Mesenchymal stem cell (in vitro differentiated cells and primary cell): ENCODE data around the gene CSTPP1.

Experiments used
- DNase-seq: peaks from one replicate; pipeline ENCODE4 v3.0.0-alpha.2; 2013
- H2AFZ ChIP-seq: one replicate; pipeline ENCODE4 v1.6.1; 2013; ENCODE audit warnings: low read depth, mild to moderate bottlenecking, control low read depth, inconsistent platforms, low read length, moderate library complexity
- H2AK5ac ChIP-seq: 2 replicates; pipeline ENCODE4 v1.6.1; 2013; ENCODE audit warnings: low read length, moderate library complexity, mild to moderate bottlenecking, inconsistent platforms; ENCODE audit not compliant: severe bottlenecking
- H2BK120ac ChIP-seq: one replicate; pipeline ENCODE4 v1.6.1; 2013; ENCODE audit warnings: low read depth, mild to moderate bottlenecking, inconsistent platforms, low read length, moderate library complexity
- H2BK12ac ChIP-seq, 2 experiments: one replicate each; pipeline ENCODE4 v1.6.1; 2013; ENCODE audit warnings: inconsistent platforms in 2 of 2, low read length in 2 of 2, mild to moderate bottlenecking in 2 of 2, moderate library complexity in 2 of 2, control low read depth in 1 of 2
- H2BK15ac ChIP-seq: one replicate; pipeline ENCODE4 v1.6.1; 2013; ENCODE audit warnings: mild to moderate bottlenecking, low read depth, inconsistent platforms; ENCODE audit not compliant: poor library complexity, severe bottlenecking
- H2BK5ac ChIP-seq: 2 replicates; pipeline ENCODE4 v1.6.1; 2013; ENCODE audit warnings: low read depth, mild to moderate bottlenecking, low read length, control low read depth, inconsistent platforms; ENCODE audit not compliant: poor library complexity, severe bottlenecking
- H3K14ac ChIP-seq, 2 experiments: one replicate each; pipeline ENCODE4 v1.6.1; 2013; ENCODE audit warnings: inconsistent platforms in 2 of 2, low read length in 2 of 2, control low read depth in 1 of 2, mild to moderate bottlenecking in 1 of 2, moderate library complexity in 1 of 2
- H3K18ac ChIP-seq, 2 experiments: one replicate each; pipeline ENCODE4 v1.6.1; 2013; ENCODE audit warnings: inconsistent platforms in 2 of 2, low read length in 2 of 2, control low read depth in 1 of 2, low read depth in 1 of 2, mild to moderate bottlenecking in 1 of 2
- H3K23ac ChIP-seq, 2 experiments: one replicate each; pipeline ENCODE4 v1.6.1; 2013; ENCODE audit warnings: inconsistent platforms in 2 of 2, low read length in 2 of 2, mild to moderate bottlenecking in 2 of 2, moderate library complexity in 2 of 2, control low read depth in 1 of 2
- H3K27ac ChIP-seq: 2 replicates; pipeline ENCODE4 v1.5.1; 2013; ENCODE audit warnings: mild to moderate bottlenecking, moderate library complexity, low read length, control low read depth, inconsistent platforms; ENCODE audit not compliant: poor library complexity, severe bottlenecking
- H3K27me3 ChIP-seq, 2 experiments: 2 replicates each; pipeline versions ENCODE4 v1.6.1 to v1.7.0; 2013; ENCODE audit warnings: low read length in 2 of 2, mild to moderate bottlenecking in 2 of 2, moderate library complexity in 2 of 2, control low read depth in 1 of 2, inconsistent platforms in 1 of 2; ENCODE audit not compliant: control insufficient read depth in 1 of 2, insufficient read depth in 1 of 2
- H3K36me3 ChIP-seq, 2 experiments: 2 replicates each; pipeline versions ENCODE4 v1.6.1 to v1.7.0; 2013; ENCODE audit warnings: low read length in 2 of 2, control low read depth in 1 of 2, inconsistent platforms in 1 of 2, low read depth in 1 of 2, mild to moderate bottlenecking in 1 of 2; ENCODE audit not compliant: insufficient read depth in 2 of 2, control insufficient read depth in 1 of 2
- H3K4ac ChIP-seq, 2 experiments: one replicate each; pipeline ENCODE4 v1.6.1; 2013; ENCODE audit warnings: inconsistent platforms in 2 of 2, low read length in 2 of 2, mild to moderate bottlenecking in 2 of 2, moderate library complexity in 2 of 2, control low read depth in 1 of 2, low read depth in 1 of 2
- H3K4me1 ChIP-seq: 2 replicates; pipeline ENCODE4 v1.6.1; 2013; ENCODE audit warnings: low read depth, low read length, control low read depth; ENCODE audit not compliant: control insufficient read depth, insufficient read depth
- H3K4me2 ChIP-seq: 2 replicates; pipeline ENCODE4 v1.6.1; 2013; ENCODE audit warnings: low read length, mild to moderate bottlenecking, inconsistent platforms; ENCODE audit not compliant: poor library complexity, severe bottlenecking
- H3K4me3 ChIP-seq, 2 experiments: 2 replicates each; pipeline versions ENCODE4 v1.5.1 to v1.7.0; 2013; ENCODE audit warnings: low read length in 2 of 2, mild to moderate bottlenecking in 2 of 2, control low read depth in 1 of 2, low read depth in 1 of 2; ENCODE audit not compliant: insufficient read depth in 1 of 2
- H3K79me1 ChIP-seq: replicated peaks from 2 replicates; pipeline ENCODE4 v1.6.1; 2013; ENCODE audit warnings: mild to moderate bottlenecking, control low read depth, low read length, inconsistent platforms; ENCODE audit not compliant: poor library complexity, severe bottlenecking
- H3K9ac ChIP-seq: 2 replicates; pipeline ENCODE4 v1.7.0; 2013; ENCODE audit warnings: mild to moderate bottlenecking, low read length, moderate library complexity
- H3K9me3 ChIP-seq: 2 replicates; pipeline ENCODE4 v1.7.0; 2013; ENCODE audit warnings: mild to moderate bottlenecking, low read length; ENCODE audit not compliant: control insufficient read depth
- H4K8ac ChIP-seq: one replicate; pipeline ENCODE4 v1.6.1; 2013; ENCODE audit warnings: inconsistent platforms, mild to moderate bottlenecking, low read length, moderate library complexity
- H4K91ac ChIP-seq: one replicate; pipeline ENCODE4 v1.6.1; 2013; ENCODE audit warnings: mild to moderate bottlenecking, low read length, inconsistent platforms
- WGBS: methylation state at CpG from one replicate; pipeline ENCODE4 v1.1.7; 2013; ENCODE audit warnings: mixed read lengths; 5-methylcytosine and 5-hydroxymethylcytosine counted together

CSTPP1 gene

GRCh38 chr11:47057365-47057764, 120.8 kb downstream of the CSTPP1 start:
- H3K14ac ChIP-seq: no peak overlapping the region
- no peak overlapping the region for H2BK5ac ChIP-seq
- no peak overlapping the region for H3K27ac ChIP-seq
- H4K91ac ChIP-seq: no peak overlapping the region
- no peak overlapping the region for H2BK120ac ChIP-seq
- no peak overlapping the region for H3K4me3 ChIP-seq
- no peak overlapping the region for H4K8ac ChIP-seq
- H2AFZ ChIP-seq: no peak overlapping the region
- peaks cover 7 to 11% of the 10 kb centered on the region in 2 experiments for H3K36me3 ChIP-seq
- DNase-seq: peak; percentile 46
- H3K4me2 ChIP-seq: no peak overlapping the region
- H3K4ac ChIP-seq: peak overlapping the region in 1 of 2 experiments; percentile 1
- no peak overlapping the region for H2BK15ac ChIP-seq
- H3K23ac ChIP-seq: no peak overlapping the region
- no peaks in the 10 kb centered on the region for H3K9me3 ChIP-seq
- no peaks in the 10 kb centered on the region for H3K4me1 ChIP-seq
- no peak overlapping the region for H2BK12ac ChIP-seq
- no peak overlapping the region for H3K18ac ChIP-seq
- no peak overlapping the region for H3K9ac ChIP-seq
- H3K27me3 ChIP-seq: no peaks in the 10 kb centered on the region
- H2AK5ac ChIP-seq: no peak overlapping the region
- no peaks in the 10 kb centered on the region for H3K79me1 ChIP-seq

DNA sequence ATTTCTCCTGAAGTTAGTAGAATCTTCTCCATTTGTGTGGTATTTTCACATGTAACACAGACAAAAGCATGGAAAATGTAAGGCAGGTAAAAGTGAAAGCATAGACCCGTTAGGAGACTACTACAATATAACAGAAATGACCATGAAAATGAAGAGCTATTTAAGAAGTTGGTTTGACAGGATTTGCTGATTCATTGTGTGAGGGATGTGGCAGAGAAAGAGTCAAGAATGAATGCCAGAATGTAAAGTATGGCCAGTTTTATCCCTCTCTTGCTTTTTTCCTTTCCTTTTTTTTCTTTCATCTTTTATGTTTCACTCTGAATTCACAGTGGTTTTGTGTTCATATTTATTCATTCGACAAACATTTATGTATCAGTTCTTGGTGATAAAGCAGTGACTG, 124.2 kb downstream of the CSTPP1 start:
- peak; percentile 47 for DNase-seq
- Histone ChIP-seq H4K8ac (no peak overlapping the region), H3K4me1 (peaks cover 1% of the 10 kb centered on the region), H3K14ac (no peak overlapping the region), H2BK12ac (no peak overlapping the region), H3K4me2 (no peak overlapping the region), H3K9me3 (no peaks in the 10 kb centered on the region), H3K18ac (no peak overlapping the region), H3K27ac (no peak overlapping the region), H4K91ac (no peak overlapping the region), H3K27me3 (no peaks in the 10 kb centered on the region), H3K36me3 (peaks cover 7 to 11% of the 10 kb centered on the region in 2 experiments), H3K9ac (peak overlapping the region; percentile 26), H3K4me3 (no peak overlapping the region), H3K23ac (no peak overlapping the region), H2AFZ (no peak overlapping the region), H2BK120ac (no peak overlapping the region), H2BK5ac (no peak overlapping the region), H3K4ac (no peak overlapping the region), H3K79me1 (peaks cover 3% of the 10 kb centered on the region), H2BK15ac (no peak overlapping the region), H2AK5ac (no peak overlapping the region)
- 50% methylated on average over 1 of the region's 2 CpGs for WGBS

DNA sequence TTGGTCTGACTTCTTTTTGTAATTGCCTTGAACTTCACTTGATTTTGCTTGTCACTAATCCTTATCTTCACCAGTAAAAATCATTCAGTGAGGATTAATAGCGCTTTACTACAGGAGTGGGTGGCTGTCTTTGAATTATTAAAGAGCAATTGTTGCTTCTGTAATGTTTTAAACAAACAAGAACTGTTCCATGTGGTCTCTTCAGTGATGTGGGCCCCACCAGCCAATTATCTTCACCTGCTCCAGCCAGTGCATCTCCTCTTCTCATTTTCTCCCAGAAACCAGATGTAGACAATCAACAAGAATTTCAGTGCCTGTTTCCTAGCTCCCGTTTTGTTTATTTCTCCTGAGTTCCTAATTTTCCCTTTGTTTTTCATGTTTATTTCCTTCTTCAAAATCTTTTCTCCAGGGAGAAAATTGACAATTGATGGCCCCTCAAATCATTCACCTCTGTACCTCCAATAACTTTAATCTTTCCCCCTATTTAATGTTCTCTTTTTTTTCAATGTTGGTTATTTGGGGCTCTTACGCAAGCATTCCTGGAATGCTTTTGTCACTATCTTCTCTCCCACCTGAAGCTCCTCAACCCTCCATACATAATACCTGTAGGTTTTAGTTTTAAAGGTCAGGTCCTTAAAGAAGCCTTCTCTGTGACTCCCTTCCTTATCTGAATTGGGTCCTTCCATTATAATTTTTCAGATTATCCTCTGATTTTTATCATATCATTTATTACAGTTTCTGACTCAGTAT, 125.0 kb downstream of the CSTPP1 start:
- no peak overlapping the region for H3K18ac ChIP-seq
- peaks cover 1% of the 10 kb centered on the region for H3K4me1 ChIP-seq
- H2AK5ac ChIP-seq: no peak overlapping the region
- no peak overlapping the region for H4K91ac ChIP-seq
- H3K9me3 ChIP-seq: no peaks in the 10 kb centered on the region
- H2BK15ac ChIP-seq: no peak overlapping the region
- H2BK5ac ChIP-seq: no peak overlapping the region
- peak overlapping the region; percentile 26 for H3K9ac ChIP-seq
- H3K4me2 ChIP-seq: no peak overlapping the region
- DNase-seq: no peak
- no peak overlapping the region for H3K4ac ChIP-seq
- WGBS: 64% methylated on average over 2 of the region's 3 CpGs
- no peak overlapping the region for H3K27ac ChIP-seq
- H3K79me1 ChIP-seq: peaks cover 6% of the 10 kb centered on the region
- no peak overlapping the region for H2BK12ac ChIP-seq
- H4K8ac ChIP-seq: no peak overlapping the region
- H3K27me3 ChIP-seq: no peaks in the 10 kb centered on the region
- no peak overlapping the region for H3K4me3 ChIP-seq
- H3K14ac ChIP-seq: no peak overlapping the region
- no peak overlapping the region for H3K23ac ChIP-seq
- H3K36me3 ChIP-seq: peaks cover 7 to 11% of the 10 kb centered on the region in 2 experiments
- H2BK120ac ChIP-seq: no peak overlapping the region
- H2AFZ ChIP-seq: no peak overlapping the region

- no peak overlapping the region for H3K14ac ChIP-seq
- H2BK120ac ChIP-seq: no peak overlapping the region
- H3K79me1 ChIP-seq: peaks cover 6% of the 10 kb centered on the region
- peaks cover 7 to 11% of the 10 kb centered on the region in 2 experiments for H3K36me3 ChIP-seq
- H3K4me1 ChIP-seq: peaks cover 1% of the 10 kb centered on the region
- no peak overlapping the region for H4K91ac ChIP-seq
- no peak overlapping the region for H3K23ac ChIP-seq
- no peak overlapping the region for H3K4ac ChIP-seq
- no peak overlapping the region for H2BK5ac ChIP-seq
- H2BK12ac ChIP-seq: no peak overlapping the region
- H3K9me3 ChIP-seq: no peaks in the 10 kb centered on the region
- no peak overlapping the region for H3K4me3 ChIP-seq
- H3K27ac ChIP-seq: no peak overlapping the region
- H3K9ac ChIP-seq: no peak overlapping the region
- peak overlapping the region in 1 of 2 experiments; percentile 61 for H3K18ac ChIP-seq
- no peak overlapping the region for H2AFZ ChIP-seq
- no peaks in the 10 kb centered on the region for H3K27me3 ChIP-seq
- H3K4me2 ChIP-seq: no peak overlapping the region
- H4K8ac ChIP-seq: no peak overlapping the region
- no peak for DNase-seq
- H2AK5ac ChIP-seq: no peak overlapping the region
- no peak overlapping the region for H2BK15ac ChIP-seq
- WGBS: 100% methylated on average over 2 of the region's 2 CpGs
Observed at GRCh38 chr11:47062736-47063135, 126.2 kb downstream of the CSTPP1 start.
